IMR-90 (cell line): Measurements from ENCODE around the gene MYH11.

Experiments used
- BHLHE40 ChIP-seq: fragments of 150-350 bp; IDR thresholded peaks from 2 replicates; pipeline ENCODE4 v1.6.1; 2016; ENCODE audit warnings: mild to moderate bottlenecking, low read depth, low read length
- CEBPB ChIP-seq: IDR thresholded peaks from 2 replicates; pipeline ENCODE4 v1.6.1; 2012; ENCODE audit warnings: low read depth, low read length, improper control_type of control experiment
- ELK1 ChIP-seq: fragments of 150-350 bp; IDR thresholded peaks from 2 replicates; pipeline ENCODE4 v1.6.1; 2016; ENCODE audit warnings: low read depth, mild to moderate bottlenecking, low read length, moderate library complexity, borderline replicate concordance
- FOS ChIP-seq: fragments of 150-350 bp; IDR thresholded peaks from 2 replicates; pipeline ENCODE4 v1.6.1; 2016; ENCODE audit warnings: low read depth, low read length
- MAFK ChIP-seq: IDR thresholded peaks from 2 replicates; pipeline ENCODE4 v1.6.1; 2012; ENCODE audit warnings: low read depth, low read length, improper control_type of control experiment
- MAZ ChIP-seq: IDR thresholded peaks from 2 replicates; pipeline ENCODE4 v1.6.1; 2012; ENCODE audit warnings: low read depth, mild to moderate bottlenecking, low read length, improper control_type of control experiment, moderate library complexity, borderline replicate concordance
- MXI1 ChIP-seq: IDR thresholded peaks from 2 replicates; pipeline ENCODE4 v1.6.1; 2012; ENCODE audit warnings: low read depth, mild to moderate bottlenecking, low read length, moderate library complexity, borderline replicate concordance
- POLR2A ChIP-seq: IDR thresholded peaks from 2 replicates; pipeline ENCODE4 v1.6.1; 2012; ENCODE audit warnings: mild to moderate bottlenecking, low read depth, low read length
- RAD21 ChIP-seq: IDR thresholded peaks from 2 replicates; pipeline ENCODE4 v1.6.1; 2012; ENCODE audit warnings: low read length, improper control_type of control experiment
- RCOR1 ChIP-seq: IDR thresholded peaks from 2 replicates; pipeline ENCODE4 v1.6.1; 2012; ENCODE audit warnings: mild to moderate bottlenecking, low read length, improper control_type of control experiment; ENCODE audit not compliant: insufficient replicate concordance
- RFX5 ChIP-seq: IDR thresholded peaks from 2 replicates; pipeline ENCODE4 v1.8.0; 2012; ENCODE audit warnings: low read depth, mild to moderate bottlenecking, low read length, moderate library complexity
- SMC3 ChIP-seq: fragments of 150-350 bp; IDR thresholded peaks from 2 replicates; pipeline ENCODE4 v1.6.1; 2016; ENCODE audit warnings: low read depth, mild to moderate bottlenecking, antibody characterized with exemption, low read length, moderate library complexity
- TF ChIP-seq, protein P1 (sequence below): conservative IDR thresholded peaks from 2 replicates; pipeline ENCODE4 v1.5.1; 2012; ENCODE audit warnings: mild to moderate bottlenecking, low read depth, low read length, improper control_type of control experiment
- TF ChIP-seq, protein P2 (sequence below): fragments of 150-350 bp; IDR thresholded peaks from 2 replicates; pipeline ENCODE4 v1.6.1; 2017; ENCODE audit warnings: mild to moderate bottlenecking, antibody characterized with exemption, low read length, low read depth

GRCh38 chr16:15775209-15775608 lies 81.6 kb downstream of the MYH11 start:
- TF ChIP-seq RCOR1 (no peak), POLR2A (no peak), ELK1 (no peak), MXI1 (no peak), SMC3 (no peak), RAD21 (no peak), CEBPB (no peak), MAFK (no peak), FOS (no peak), RFX5 (no peak), BHLHE40 (no peak), MAZ (no peak)
- TF ChIP-seq, protein P1, sequence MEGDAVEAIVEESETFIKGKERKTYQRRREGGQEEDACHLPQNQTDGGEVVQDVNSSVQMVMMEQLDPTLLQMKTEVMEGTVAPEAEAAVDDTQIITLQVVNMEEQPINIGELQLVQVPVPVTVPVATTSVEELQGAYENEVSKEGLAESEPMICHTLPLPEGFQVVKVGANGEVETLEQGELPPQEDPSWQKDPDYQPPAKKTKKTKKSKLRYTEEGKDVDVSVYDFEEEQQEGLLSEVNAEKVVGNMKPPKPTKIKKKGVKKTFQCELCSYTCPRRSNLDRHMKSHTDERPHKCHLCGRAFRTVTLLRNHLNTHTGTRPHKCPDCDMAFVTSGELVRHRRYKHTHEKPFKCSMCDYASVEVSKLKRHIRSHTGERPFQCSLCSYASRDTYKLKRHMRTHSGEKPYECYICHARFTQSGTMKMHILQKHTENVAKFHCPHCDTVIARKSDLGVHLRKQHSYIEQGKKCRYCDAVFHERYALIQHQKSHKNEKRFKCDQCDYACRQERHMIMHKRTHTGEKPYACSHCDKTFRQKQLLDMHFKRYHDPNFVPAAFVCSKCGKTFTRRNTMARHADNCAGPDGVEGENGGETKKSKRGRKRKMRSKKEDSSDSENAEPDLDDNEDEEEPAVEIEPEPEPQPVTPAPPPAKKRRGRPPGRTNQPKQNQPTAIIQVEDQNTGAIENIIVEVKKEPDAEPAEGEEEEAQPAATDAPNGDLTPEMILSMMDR, result no peak
- TF ChIP-seq, protein P2, sequence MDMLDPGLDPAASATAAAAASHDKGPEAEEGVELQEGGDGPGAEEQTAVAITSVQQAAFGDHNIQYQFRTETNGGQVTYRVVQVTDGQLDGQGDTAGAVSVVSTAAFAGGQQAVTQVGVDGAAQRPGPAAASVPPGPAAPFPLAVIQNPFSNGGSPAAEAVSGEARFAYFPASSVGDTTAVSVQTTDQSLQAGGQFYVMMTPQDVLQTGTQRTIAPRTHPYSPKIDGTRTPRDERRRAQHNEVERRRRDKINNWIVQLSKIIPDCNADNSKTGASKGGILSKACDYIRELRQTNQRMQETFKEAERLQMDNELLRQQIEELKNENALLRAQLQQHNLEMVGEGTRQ, result no peak
